Central memory CD4-positive, alpha-beta T cell (primary cell): ENCODE results near the gene GGN.
"Not testable (repeated sequence)": the region's sequence is repeated elsewhere in the genome, so short reads cannot be mapped to it uniquely, and the experiment has no call there.

Source experiments
- DNase-seq: peaks from one replicate; pipeline ENCODE4 v3.0.0; 2022

Gene GGN

DNA sequence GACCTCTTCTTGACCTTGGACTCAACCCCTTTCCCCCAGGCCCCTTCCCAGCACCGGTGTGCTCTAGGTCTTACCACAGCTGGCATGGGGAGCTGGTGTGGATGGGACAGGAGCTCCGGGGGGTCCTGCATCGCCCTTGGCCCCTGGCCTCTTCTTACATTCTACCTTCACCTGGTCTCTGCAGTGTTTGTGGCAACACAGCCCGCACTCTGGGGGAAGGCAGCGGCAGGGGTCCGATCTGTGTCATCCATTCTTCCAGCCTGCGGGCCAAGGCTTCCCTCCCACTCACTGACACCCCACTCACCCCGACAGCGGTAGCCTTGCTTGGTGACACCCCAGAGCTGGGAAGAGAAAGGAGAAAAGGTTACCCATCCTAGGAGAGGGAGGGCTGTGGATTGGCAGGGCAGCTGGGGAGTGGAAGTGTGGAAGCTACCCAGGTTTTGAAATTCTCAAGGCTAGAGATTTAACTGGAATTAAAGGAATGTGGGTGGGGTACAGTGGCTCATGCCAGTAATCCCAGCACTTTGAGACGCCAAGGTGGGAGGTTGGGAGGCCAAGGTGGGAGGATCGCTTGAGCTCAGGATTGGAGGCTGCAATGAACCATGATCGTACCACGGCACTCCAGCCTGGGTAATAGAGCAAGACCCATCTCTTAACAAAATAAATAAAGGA is 23.3 kb upstream of the GGN start:
- DNase-seq: no peak

GRCh38 chr19:38410407-38410806 is 22.6 kb upstream of the GGN start:
- DNase-seq: not testable (repeated sequence)

GRCh38 chr19:38409631-38410133 is 21.8 kb upstream of the GGN start:
- no peak for DNase-seq

GRCh38 chr19:38405276-38405675 is 17.4 kb upstream of the GGN start:
- DNase-seq: no peak

- no peak for DNase-seq
Observed at GRCh38 chr19:38404858-38405257, 17.0 kb upstream of the GGN start.

DNA sequence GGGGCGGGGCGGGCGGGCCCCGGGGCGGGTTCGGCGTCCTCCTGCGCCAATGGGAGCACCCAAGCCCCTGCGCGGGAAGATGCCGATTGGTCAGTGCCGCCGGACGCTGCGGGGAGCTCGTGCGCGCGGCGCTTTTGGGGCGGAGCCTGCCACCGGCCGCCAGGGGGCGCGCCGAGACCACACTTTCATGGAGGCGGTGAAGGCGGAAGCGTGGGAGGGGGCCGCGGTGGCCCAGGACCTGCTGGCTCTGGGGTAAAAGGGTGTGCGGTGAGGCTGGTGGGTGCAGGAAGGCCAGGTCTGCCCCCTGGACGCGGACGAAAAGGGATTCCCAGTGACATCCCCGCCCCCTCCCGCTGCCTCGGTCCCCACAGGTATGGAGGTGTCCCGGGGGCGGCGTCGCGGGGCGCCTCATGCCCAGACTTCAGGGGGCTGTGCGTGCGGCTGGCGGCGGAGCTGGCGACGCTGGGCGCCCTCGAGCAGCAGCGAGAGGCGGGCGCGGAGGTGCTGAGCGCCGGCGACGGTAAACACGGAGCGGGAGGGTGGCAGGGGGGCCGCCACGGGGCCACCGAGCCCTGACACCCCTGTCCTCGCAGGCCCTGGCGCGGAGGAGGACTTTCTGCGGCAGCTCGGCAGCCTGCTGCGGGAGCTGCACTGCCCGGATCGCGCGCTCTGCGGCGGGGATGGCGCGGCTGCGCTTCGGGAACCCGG is 15.3 kb upstream of the GGN start, which contains the start of gene FAM98C:
Gene FAM98C, plus strand, starts transcription at position 127 of the 708 bp plus-strand sequence. Its CDS starts 61 bp downstream, at position 188.
- peak; percentile 98 for DNase-seq

GRCh38 chr19:38402623-38402966 is 14.8 kb upstream of the GGN start:
- no peak for DNase-seq

DNA sequence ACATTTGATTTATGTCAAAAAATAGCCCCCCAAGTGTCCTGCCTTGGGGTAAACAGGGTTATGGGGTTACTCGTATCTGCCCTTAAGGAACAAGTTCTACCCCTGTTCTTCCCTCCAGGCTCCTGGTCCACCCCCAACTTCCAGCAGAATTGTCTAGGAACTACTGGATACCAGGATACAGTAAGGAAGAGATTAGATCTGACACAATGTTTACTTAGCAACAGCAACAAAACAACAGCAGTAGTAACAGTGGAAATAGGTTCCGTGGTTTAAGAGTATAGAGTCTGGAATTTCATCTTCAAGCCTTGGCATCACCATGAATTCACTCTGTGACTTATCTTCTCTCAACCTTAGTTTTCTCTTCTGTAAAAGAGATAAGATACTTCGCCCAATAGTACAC is 13.3 kb upstream of the GGN start:
- no peak for DNase-seq

DNA sequence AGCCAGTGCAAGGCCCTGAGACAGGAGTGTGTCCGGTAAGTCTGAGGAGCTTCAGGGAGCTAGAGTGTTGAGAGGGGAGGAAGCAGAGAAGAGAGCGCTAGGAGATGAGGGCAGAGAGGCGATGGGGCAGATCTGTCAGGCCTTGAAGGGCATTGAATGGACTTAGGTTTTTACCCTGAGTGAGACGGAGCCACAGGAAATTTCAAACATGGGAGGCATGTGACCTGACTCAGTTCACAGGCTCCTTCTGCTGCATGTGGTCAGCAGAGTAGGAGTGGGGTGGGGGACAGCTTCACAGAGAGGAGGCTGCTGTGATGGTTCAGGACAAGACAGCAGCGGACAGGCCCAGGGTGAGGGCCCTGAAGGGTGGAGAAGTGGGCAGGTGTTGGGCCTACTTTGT is 12.5 kb upstream of the GGN start:
- no peak for DNase-seq

- no peak for DNase-seq
Observed at GRCh38 chr19:38399537-38399936, 11.7 kb upstream of the GGN start.

GRCh38 chr19:38399081-38399480 is 11.2 kb upstream of the GGN start:
- no peak for DNase-seq

DNA sequence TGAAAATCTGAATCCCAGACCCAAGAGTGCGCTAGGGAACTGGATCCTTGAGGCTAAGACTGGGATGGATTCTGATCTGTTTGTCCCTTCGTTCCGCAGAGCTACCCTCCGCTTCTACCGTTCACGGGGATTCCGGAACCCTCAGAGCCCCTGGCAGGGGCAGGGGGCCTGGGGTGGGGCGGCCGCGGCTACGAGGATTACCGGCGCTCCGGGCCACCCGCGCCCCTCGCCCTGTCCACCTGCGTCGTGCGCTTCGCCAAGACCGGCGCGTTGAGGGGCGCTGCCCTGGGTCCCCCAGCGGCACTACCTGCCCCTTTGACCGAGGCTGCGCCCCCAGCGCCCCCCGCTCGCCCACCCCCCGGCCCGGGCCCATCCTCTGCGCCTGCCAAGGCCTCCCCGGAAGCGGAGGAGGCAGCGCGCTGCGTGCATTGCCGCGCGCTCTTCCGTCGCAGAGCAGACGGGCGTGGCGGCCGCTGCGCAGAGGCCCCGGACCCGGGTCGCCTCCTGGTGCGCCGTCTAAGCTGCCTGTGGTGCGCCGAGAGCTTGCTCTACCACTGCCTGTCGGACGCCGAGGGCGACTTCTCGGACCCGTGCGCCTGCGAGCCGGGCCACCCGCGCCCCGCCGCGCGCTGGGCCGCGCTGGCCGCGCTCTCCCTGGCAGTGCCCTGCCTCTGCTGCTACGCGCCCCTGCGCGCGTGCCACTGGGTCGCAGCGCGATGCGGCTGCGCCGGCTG is 7.7 kb upstream of the GGN start:
- DNase-seq: peak; percentile 45

DNA sequence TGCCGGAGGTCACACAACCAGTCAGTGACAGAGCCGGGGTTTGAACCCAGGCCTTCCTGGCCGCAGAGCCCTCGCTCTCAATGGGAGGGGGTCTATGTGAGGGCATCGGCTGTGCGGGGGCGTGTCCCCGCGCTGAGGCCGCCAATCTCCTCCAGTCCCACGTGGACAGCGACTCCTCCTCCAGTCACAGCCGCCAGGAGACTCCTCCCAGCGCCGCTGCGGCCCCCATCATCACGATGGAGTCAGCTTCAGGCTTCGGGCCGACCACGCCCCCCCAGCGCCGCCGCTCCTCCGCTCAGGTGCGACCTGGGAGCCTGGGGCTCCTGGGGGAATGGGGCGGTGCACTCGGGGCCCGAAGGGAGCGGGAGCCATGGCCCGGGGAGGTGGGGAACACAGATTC is 6.7 kb upstream of the GGN start:
- peak; percentile 56 for DNase-seq

DNA sequence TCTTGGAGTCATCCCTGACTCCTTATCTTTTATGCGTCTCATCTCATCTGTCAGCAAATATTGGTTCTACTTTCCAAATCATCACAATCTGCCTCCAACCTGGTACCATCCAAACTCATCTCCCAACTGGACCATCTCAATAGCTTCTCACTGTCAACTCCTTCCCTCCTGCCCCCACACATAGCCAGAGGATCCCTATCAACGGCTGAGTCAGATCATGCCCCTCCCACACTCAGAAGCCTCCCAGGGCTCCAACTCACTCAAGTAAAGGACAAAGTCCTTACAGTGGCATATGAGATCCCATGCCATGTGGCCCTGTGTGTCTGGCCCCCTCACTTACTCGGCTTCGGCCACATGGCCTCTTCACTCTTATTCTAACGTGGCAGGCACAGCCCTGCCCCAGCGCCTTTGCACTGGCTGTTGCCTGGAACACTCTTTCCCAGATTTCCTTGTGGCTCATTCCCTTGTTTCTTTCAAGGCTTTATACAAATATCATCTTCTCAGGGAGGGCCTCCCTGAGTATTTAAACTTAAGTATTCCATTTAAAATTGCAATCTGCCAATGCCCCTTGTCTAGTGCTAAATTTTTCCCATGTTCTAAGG is 5.0 kb upstream of the GGN start:
- DNase-seq: no peak

- no peak for DNase-seq
Observed at GRCh38 chr19:38391911-38392464, 4.2 kb upstream of the GGN start.

DNA sequence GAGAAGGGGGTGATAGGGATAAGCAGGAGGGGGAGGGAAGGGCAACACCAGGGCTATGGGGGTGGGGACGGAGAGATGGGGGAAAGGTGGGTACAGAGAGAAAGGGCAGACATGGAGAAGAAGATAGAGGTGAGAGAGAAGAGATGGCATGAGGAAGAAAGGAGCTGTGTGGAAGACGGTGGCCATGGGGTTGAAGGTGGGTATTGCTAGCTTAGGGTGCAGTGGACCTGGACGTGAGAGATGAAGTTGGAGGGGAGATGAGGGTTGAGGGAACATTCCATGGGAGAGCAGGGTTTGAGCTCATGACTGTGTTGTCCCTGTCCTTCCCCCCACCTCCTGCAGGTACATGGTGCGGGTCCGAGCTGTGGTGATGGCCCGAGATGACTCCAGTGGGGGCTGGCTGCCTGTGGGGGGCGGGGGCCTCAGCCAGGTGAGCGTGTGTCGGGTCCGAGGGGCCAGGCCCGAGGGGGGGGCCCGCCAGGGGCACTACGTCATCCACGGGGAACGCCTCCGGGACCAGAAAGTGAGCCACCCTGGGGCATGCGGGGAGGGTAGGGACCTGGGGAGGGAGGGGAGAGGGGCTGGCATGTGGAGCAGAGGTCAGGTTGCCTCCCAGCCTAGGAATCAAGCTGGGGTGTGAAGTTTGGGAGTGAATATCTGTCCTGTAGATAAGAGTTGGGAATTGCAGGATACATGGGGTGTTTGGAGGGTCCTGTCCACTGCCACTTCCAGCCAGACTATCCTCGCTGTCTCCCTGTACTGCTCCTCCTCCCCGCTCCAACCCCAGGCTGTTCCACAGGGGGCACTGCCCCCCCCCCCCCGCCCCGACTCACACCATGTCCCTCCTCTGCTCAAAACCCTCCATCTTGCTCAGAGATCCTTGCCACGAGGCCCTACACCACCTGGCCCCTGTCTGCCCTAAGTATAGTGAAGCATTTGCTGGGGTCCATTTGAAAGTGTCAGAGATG is 2.4 kb upstream of the GGN start:
- DNase-seq: no peak

GRCh38 chr19:38389101-38389925 is 1.5 kb upstream of the GGN start:
- no peak for DNase-seq

GRCh38 chr19:38388349-38389100 is 691 bp upstream of the GGN start, which contains the start of gene SPRED3:
Gene SPRED3, plus strand, starts transcription at chr19:38388697. Its CDS starts 1,606 bp downstream, at chr19:38390303.
- DNase-seq: no peak

DNA sequence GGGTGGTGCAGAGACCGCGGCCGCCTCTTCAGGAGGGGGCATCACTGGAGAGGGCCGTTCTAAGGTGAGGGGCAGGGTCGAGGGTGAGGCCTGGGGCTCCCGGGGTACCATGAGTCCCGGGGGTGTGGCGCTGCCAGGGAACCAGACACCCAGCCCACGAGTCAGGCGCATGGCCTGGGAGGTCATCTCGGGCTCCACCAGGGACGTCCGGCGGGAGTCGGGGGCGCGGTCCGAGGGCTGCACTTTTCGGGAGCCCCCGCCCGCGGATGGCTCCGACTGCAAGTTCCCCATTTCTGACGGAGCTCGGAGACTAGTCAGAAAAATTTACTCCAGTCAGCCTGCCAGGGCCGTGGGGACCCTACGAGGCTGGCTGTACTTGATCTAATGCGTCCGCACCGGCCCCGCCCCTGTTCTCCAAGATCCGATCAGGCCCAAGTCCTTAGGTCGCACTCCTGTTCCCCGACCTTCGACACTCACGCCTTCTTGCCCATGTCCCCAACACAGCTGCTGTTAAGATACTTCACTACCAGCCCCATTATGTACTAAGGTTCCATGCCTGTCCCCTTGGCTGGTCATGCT is 774 bp downstream of the GGN start:
- no peak for DNase-seq
